ENCODE results near the gene RMND5B. TPM values are rescaled to one million over a fixed set of nuclear protein-coding genes. Genes with fewer than 3 reads are reported as not detected.

Gene RMND5B
- polyA plus RNA-seq, 1 of the 3 experiments (the other 2 are of a cell fraction), result 42.8 TPM

DNA sequence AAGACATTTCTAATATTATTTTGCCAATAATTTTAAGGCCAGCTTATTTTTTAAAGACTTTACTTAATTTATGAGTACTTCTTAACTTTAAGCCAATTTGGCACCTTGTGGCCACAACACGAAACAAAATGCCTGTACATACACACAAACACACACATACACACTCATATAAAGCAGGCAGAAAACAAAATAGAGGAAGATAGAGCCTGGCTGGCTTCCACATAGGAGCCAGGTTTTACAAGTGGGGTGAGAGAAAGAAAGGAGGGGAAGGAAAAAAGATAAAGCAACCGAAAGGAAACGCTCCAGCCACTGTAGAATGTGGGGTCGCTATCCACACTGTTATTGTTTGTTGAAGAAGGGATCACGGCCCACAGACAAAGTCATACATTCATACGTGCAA lies 46.0 kb downstream of the RMND5B start:
- no peak for DNase-seq
- Histone ChIP-seq H3K36me3 (replicated peaks in 1 of 2; ENCODE audit: control insufficient read depth in 1 of 2, insufficient read depth in 2 of 2, low read length in 1 of 2) (no peaks in the 10 kb centered on the region), H3K4me1 (ENCODE audit: control insufficient read depth in 1 of 2, insufficient read depth in 2 of 2, low read depth in 1 of 2, low read length in 1 of 2) (no peaks in the 10 kb centered on the region), H3K4me2 (no peak overlapping the region), H4K20me1 (ENCODE audit: insufficient read depth) (no peaks in the 10 kb centered on the region), H3F3A (replicated peaks; ENCODE audit: insufficient read depth) (no peaks in the 10 kb centered on the region), H2AFZ (ENCODE audit: low read depth) (no peak overlapping the region), H3K4me3 (ENCODE audit: low read depth in 2 of 2, low read length in 1 of 2) (no peak overlapping the region), H3K9me3 (no peaks in the 10 kb centered on the region), H3K9ac (no peak overlapping the region), H3K27me3 (ENCODE audit: insufficient read depth) (no peaks in the 10 kb centered on the region), H3K79me2 (ENCODE audit: insufficient read depth) (no peaks in the 10 kb centered on the region), H3K27ac (ENCODE audit: low read depth in 2 of 2, low read length in 1 of 2) (no peak overlapping the region), H3K9me2 (no peaks in the 10 kb centered on the region)
- ChIA-PET CTCF (no interaction called here), POLR2A (interaction anchor here (0.7 kb wide), 1 partner anchor 54 kb away, joined by 4 read pairs; no protein-coding TSS in a partner anchor)
- 81% methylated on average over 6 of the region's 6 CpGs for WGBS (ENCODE audit: low lambda C conversion rate)
- TF ChIP-seq RFX5 (IDR thresholded peaks at IDR 0.05; ENCODE audit: low read length) (no peak), FOSL2 (IDR thresholded peaks at IDR 0.05; ENCODE audit: borderline replicate concordance, low read depth) (no peak), POLR2AphosphoS5 (IDR thresholded peaks at IDR 0.05; ENCODE audit: low read depth, low read length) (no peak), RAD21 (IDR thresholded peaks at IDR 0.05; ENCODE audit: low read length) (no peak), RXRA (IDR thresholded peaks at IDR 0.05; ENCODE audit: borderline replicate concordance, low read depth) (no peak), MXI1 (IDR thresholded peaks at IDR 0.05; ENCODE audit: low read depth, low read length) (no peak), FOXM1 (IDR thresholded peaks at IDR 0.05; ENCODE audit: low read depth) (no peak), ELF1 (IDR thresholded peaks at IDR 0.05) (no peak), SMC3 (IDR thresholded peaks at IDR 0.05; ENCODE audit: low read depth, low read length) (no peak), JUND (IDR thresholded peaks at IDR 0.05) (no peak), TCF12 (IDR thresholded peaks at IDR 0.05) (no peak), EZH2phosphoT487 (IDR thresholded peaks at IDR 0.05; ENCODE audit: borderline replicate concordance, low read depth) (no peak), MEF2A (IDR thresholded peaks at IDR 0.05; ENCODE audit: borderline replicate concordance, low read depth) (no peak), GABPA (IDR thresholded peaks at IDR 0.05; ENCODE audit: low read depth) (no peak), TEAD4 (IDR thresholded peaks at IDR 0.05; ENCODE audit: borderline replicate concordance, insufficient read depth) (no peak), GATA2 (CRISPR knock-in tag; IDR thresholded peaks at IDR 0.05) (no peak), NRF1 (IDR thresholded peaks at IDR 0.05; ENCODE audit: low read depth, low read length) (no peak)
- TF ChIP-seq, protein P1, sequence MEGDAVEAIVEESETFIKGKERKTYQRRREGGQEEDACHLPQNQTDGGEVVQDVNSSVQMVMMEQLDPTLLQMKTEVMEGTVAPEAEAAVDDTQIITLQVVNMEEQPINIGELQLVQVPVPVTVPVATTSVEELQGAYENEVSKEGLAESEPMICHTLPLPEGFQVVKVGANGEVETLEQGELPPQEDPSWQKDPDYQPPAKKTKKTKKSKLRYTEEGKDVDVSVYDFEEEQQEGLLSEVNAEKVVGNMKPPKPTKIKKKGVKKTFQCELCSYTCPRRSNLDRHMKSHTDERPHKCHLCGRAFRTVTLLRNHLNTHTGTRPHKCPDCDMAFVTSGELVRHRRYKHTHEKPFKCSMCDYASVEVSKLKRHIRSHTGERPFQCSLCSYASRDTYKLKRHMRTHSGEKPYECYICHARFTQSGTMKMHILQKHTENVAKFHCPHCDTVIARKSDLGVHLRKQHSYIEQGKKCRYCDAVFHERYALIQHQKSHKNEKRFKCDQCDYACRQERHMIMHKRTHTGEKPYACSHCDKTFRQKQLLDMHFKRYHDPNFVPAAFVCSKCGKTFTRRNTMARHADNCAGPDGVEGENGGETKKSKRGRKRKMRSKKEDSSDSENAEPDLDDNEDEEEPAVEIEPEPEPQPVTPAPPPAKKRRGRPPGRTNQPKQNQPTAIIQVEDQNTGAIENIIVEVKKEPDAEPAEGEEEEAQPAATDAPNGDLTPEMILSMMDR (IDR thresholded peaks at IDR 0.05), result no peak
- TF ChIP-seq, protein P2, sequence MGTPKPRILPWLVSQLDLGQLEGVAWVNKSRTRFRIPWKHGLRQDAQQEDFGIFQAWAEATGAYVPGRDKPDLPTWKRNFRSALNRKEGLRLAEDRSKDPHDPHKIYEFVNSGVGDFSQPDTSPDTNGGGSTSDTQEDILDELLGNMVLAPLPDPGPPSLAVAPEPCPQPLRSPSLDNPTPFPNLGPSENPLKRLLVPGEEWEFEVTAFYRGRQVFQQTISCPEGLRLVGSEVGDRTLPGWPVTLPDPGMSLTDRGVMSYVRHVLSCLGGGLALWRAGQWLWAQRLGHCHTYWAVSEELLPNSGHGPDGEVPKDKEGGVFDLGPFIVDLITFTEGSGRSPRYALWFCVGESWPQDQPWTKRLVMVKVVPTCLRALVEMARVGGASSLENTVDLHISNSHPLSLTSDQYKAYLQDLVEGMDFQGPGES (IDR thresholded peaks at IDR 0.05; ENCODE audit: low read depth, low read length), result no peak

DNA sequence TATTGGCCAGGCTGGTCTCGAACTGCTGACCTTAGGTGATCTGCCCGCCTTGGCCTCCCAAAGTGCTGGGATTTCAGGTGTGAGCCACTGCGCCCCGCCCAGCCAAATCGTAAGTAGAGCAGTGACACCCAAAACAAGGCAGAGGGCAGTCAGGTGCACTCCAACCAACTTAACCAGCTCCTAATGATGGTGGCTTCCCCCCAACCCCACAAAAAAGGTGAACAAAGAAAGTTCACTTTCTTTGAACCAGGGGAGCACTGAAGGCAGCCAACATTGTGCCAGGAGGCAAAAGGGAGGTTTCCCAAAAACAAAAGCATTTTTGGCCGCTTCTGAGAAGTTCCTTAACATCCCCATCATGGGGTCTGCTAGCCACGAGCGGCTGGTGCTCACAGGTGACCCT lies 46.8 kb downstream of the RMND5B start:
- ChIA-PET POLR2A (no interaction called here), CTCF (no interaction called here)
- no peak for DNase-seq
- Histone ChIP-seq H3K9me2 (no peaks in the 10 kb centered on the region), H3K27me3 (ENCODE audit: insufficient read depth) (no peaks in the 10 kb centered on the region), H2AFZ (ENCODE audit: low read depth) (no peak overlapping the region), H3K27ac (ENCODE audit: low read depth in 2 of 2, low read length in 1 of 2) (no peak overlapping the region), H4K20me1 (ENCODE audit: insufficient read depth) (no peaks in the 10 kb centered on the region), H3K4me2 (no peak overlapping the region), H3K79me2 (ENCODE audit: insufficient read depth) (no peaks in the 10 kb centered on the region), H3K9me3 (no peaks in the 10 kb centered on the region), H3F3A (replicated peaks; ENCODE audit: insufficient read depth) (no peaks in the 10 kb centered on the region), H3K4me1 (ENCODE audit: control insufficient read depth in 1 of 2, insufficient read depth in 2 of 2, low read depth in 1 of 2, low read length in 1 of 2) (no peaks in the 10 kb centered on the region), H3K4me3 (ENCODE audit: low read depth in 2 of 2, low read length in 1 of 2) (no peak overlapping the region), H3K36me3 (replicated peaks in 1 of 2; ENCODE audit: control insufficient read depth in 1 of 2, insufficient read depth in 2 of 2, low read length in 1 of 2) (no peaks in the 10 kb centered on the region), H3K9ac (no peak overlapping the region)
- WGBS (ENCODE audit: low lambda C conversion rate), result 86% methylated on average over 4 of the region's 8 CpGs
- TF ChIP-seq RCOR1 (IDR thresholded peaks at IDR 0.05; ENCODE audit: low read length) (no peak), RXRA (IDR thresholded peaks at IDR 0.05; ENCODE audit: borderline replicate concordance, low read depth) (no peak), NFIC (IDR thresholded peaks at IDR 0.05; ENCODE audit: borderline replicate concordance) (no peak), FOSL2 (IDR thresholded peaks at IDR 0.05; ENCODE audit: borderline replicate concordance, low read depth) (no peak)
- TF ChIP-seq, protein P3, sequence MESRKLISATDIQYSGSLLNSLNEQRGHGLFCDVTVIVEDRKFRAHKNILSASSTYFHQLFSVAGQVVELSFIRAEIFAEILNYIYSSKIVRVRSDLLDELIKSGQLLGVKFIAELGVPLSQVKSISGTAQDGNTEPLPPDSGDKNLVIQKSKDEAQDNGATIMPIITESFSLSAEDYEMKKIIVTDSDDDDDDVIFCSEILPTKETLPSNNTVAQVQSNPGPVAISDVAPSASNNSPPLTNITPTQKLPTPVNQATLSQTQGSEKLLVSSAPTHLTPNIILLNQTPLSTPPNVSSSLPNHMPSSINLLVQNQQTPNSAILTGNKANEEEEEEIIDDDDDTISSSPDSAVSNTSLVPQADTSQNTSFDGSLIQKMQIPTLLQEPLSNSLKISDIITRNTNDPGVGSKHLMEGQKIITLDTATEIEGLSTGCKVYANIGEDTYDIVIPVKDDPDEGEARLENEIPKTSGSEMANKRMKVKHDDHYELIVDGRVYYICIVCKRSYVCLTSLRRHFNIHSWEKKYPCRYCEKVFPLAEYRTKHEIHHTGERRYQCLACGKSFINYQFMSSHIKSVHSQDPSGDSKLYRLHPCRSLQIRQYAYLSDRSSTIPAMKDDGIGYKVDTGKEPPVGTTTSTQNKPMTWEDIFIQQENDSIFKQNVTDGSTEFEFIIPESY (IDR thresholded peaks at IDR 0.05; ENCODE audit: borderline replicate concordance, low read depth), result no peak
- TF ChIP-seq, protein P4, sequence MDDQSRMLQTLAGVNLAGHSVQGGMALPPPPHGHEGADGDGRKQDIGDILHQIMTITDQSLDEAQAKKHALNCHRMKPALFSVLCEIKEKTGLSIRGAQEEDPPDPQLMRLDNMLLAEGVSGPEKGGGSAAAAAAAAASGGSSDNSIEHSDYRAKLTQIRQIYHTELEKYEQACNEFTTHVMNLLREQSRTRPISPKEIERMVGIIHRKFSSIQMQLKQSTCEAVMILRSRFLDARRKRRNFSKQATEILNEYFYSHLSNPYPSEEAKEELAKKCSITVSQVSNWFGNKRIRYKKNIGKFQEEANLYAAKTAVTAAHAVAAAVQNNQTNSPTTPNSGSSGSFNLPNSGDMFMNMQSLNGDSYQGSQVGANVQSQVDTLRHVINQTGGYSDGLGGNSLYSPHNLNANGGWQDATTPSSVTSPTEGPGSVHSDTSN (IDR thresholded peaks at IDR 0.05), result no peak
- TF ChIP-seq, protein P5, sequence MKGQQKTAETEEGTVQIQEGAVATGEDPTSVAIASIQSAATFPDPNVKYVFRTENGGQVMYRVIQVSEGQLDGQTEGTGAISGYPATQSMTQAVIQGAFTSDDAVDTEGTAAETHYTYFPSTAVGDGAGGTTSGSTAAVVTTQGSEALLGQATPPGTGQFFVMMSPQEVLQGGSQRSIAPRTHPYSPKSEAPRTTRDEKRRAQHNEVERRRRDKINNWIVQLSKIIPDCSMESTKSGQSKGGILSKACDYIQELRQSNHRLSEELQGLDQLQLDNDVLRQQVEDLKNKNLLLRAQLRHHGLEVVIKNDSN (IDR thresholded peaks at IDR 0.05; ENCODE audit: borderline replicate concordance, low read depth), result no peak
